ENCODE results near the gene HMGA1. TPM values are rescaled to one million over a fixed set of nuclear protein-coding genes. Genes with fewer than 3 reads are reported as not detected.

The HMGA1 gene
- total and polyA plus RNA-seq, 7 donors: 83.5 to 389 (median 134) TPM

- H3K27me3 ChIP-seq (ENCODE audit: insufficient read depth in 3 of 3, low read length in 2 of 3): peaks cover 0 to 2% (median 0%) of the 10 kb centered on the region in 3 donors
- no peaks in the 10 kb centered on the region for H3K36me3 ChIP-seq (ENCODE audit: insufficient read depth in 1 of 2, low read depth in 1 of 2)
- DNase-seq (peak in 1 of 2 donors; percentile 25), ATAC-seq (no peak)
- no peak overlapping the region for H3K27ac ChIP-seq
- peak overlapping the region; percentile 73 for H3K4me3 ChIP-seq
- TF ChIP-seq CTCF (IDR thresholded peaks at IDR 0.05): no peak
- no peaks in the 10 kb centered on the region for H3K9me3 ChIP-seq
- H3K4me1 ChIP-seq: no peaks in the 10 kb centered on the region
- 31 to 35% (median 34%) methylated on average over 7 of the region's 7 CpGs for WGBS, 3 donors
- intact Hi-C loops (cut with DNase I): loop anchor here (2.0 to 5.0 kb wide), 3 partner anchors 27 to 219 kb away; partner anchors contain the start of gene HMGA1 (in 2 of the 2)
Observed at GRCh38 chr6:34195726-34196115, 41.0 kb upstream of the HMGA1 start.

- Histone ChIP-seq H3K27ac (no peak overlapping the region), H3K4me3 (peak overlapping the region; percentile 73), H3K4me1 (no peaks in the 10 kb centered on the region), H3K9me3 (no peaks in the 10 kb centered on the region), H3K27me3 (ENCODE audit: insufficient read depth in 3 of 3, low read length in 2 of 3) (peaks cover 0 to 2% (median 0%) of the 10 kb centered on the region in 3 donors), H3K36me3 (ENCODE audit: insufficient read depth in 1 of 2, low read depth in 1 of 2) (no peaks in the 10 kb centered on the region)
- ATAC-seq (peak; percentile 97 to 100 (median 99)), DNase-seq (peak; percentile 90 to 94)
- peak; percentile 98 for TF ChIP-seq CTCF (IDR thresholded peaks at IDR 0.05)
- 4 to 6% (median 4%) methylated on average over 52 to 54 of the region's 54 CpGs for WGBS, 3 donors
- intact Hi-C loops (cut with DNase I): loop anchor here (2.0 to 5.0 kb wide), 3 partner anchors 27 to 219 kb away; partner anchors contain the start of gene HMGA1 (in 2 of the 2)
Observed at GRCh38 chr6:34196116-34196832, 40.4 kb upstream of the HMGA1 start.

GRCh38 chr6:34196833-34197195 is 39.9 kb upstream of the HMGA1 start:
- ATAC-seq: no peak
- intact Hi-C loops (cut with DNase I): loop anchor here (2.0 to 5.0 kb wide), 3 partner anchors 26 to 218 kb away; partner anchors contain the start of gene HMGA1 (in 2 of the 2)
- no peaks in the 10 kb centered on the region for H3K9me3 ChIP-seq
- no peaks in the 10 kb centered on the region for H3K36me3 ChIP-seq (ENCODE audit: insufficient read depth in 1 of 2, low read depth in 1 of 2)
- H3K4me1 ChIP-seq: no peaks in the 10 kb centered on the region
- no peak overlapping the region for H3K27ac ChIP-seq
- TF ChIP-seq CTCF (IDR thresholded peaks at IDR 0.05): no peak
- H3K4me3 ChIP-seq: peak overlapping the region; percentile 73
- WGBS, 3 donors: 63 to 67% (median 66%) methylated on average over 7 to 10 of the region's 10 CpGs
- no peak for DNase-seq
- H3K27me3 ChIP-seq (ENCODE audit: insufficient read depth in 3 of 3, low read length in 2 of 3): peaks cover 0 to 2% (median 0%) of the 10 kb centered on the region in 3 donors

GRCh38 chr6:34200340-34200971 is 36.2 kb upstream of the HMGA1 start:
- Histone ChIP-seq H3K9me3 (no peaks in the 10 kb centered on the region), H3K27ac (no peak overlapping the region), H3K4me3 (no peak overlapping the region), H3K27me3 (ENCODE audit: insufficient read depth in 3 of 3, low read length in 2 of 3) (peaks cover 0 to 2% (median 0%) of the 10 kb centered on the region in 3 donors), H3K36me3 (ENCODE audit: insufficient read depth in 1 of 2, low read depth in 1 of 2) (no peaks in the 10 kb centered on the region), H3K4me1 (no peaks in the 10 kb centered on the region)
- WGBS, 3 donors: 60 to 66% (median 62%) methylated on average over 5 of the region's 5 CpGs
- intact Hi-C loops (cut with DNase I): no loop called here
- no peak for TF ChIP-seq CTCF (IDR thresholded peaks at IDR 0.05)
- no peak for ATAC-seq
- no peak for DNase-seq
